HEK293 (cell line): Measurements from ENCODE around the gene SAMD11.
A peak's percentile ranks its signal among the peaks of the same experiment; 100 is the strongest.

Experiments
- ATF2 ChIP-seq: fragments of 450-650 bp; formaldehyde crosslinking; IDR thresholded peaks from 2 replicates; pipeline ENCODE4 v1.5.1; 2016; ENCODE audit warnings: missing biosample characterization, missing genetic modification characterization, low read depth
- GLIS1 ChIP-seq: fragments of 450-650 bp; formaldehyde crosslinking; IDR thresholded peaks from 2 replicates; pipeline ENCODE4 v1.5.1; 2016; ENCODE audit warnings: missing biosample characterization, missing genetic modification characterization
- GLIS2 ChIP-seq: fragments of 450-650 bp; formaldehyde crosslinking; IDR thresholded peaks from 2 replicates; pipeline ENCODE4 v1.5.1; 2016; ENCODE audit warnings: missing biosample characterization, missing genetic modification characterization
- KLF7 ChIP-seq: fragments of 450-650 bp; formaldehyde crosslinking; IDR thresholded peaks from 2 replicates; pipeline ENCODE4 v1.5.1; 2016; ENCODE audit warnings: missing biosample characterization, missing genetic modification characterization, borderline replicate concordance
- KLF8 ChIP-seq: fragments of 450-650 bp; formaldehyde crosslinking; IDR thresholded peaks from 2 replicates; pipeline ENCODE4 v1.5.1; 2016; ENCODE audit warnings: missing biosample characterization, missing genetic modification characterization
- PBX3 ChIP-seq: sonication (generic); formaldehyde crosslinking; IDR thresholded peaks from 2 replicates; pipeline ENCODE4 v1.8.1; 2022; ENCODE audit warnings: mild to moderate bottlenecking, moderate library complexity, missing genetic modification reagents
- PRDM1 ChIP-seq: fragments of 450-650 bp; formaldehyde crosslinking; IDR thresholded peaks from 2 replicates; pipeline ENCODE4; 2016; ENCODE audit warnings: missing biosample characterization, missing genetic modification characterization
- REST ChIP-seq: fragments of 450-650 bp; formaldehyde crosslinking; IDR thresholded peaks from 2 replicates; pipeline ENCODE4 v1.5.1; 2016; ENCODE audit warnings: missing biosample characterization, missing genetic modification characterization
- SP3 ChIP-seq: fragments of 450-650 bp; formaldehyde crosslinking; IDR thresholded peaks from 2 replicates; pipeline ENCODE4 v1.5.1; 2016; ENCODE audit warnings: missing biosample characterization, missing genetic modification characterization
- TRIM28 ChIP-seq: IDR thresholded peaks from 2 replicates; pipeline ENCODE4 v1.6.1; 2011; ENCODE audit warnings: low read length, control low read depth, borderline replicate concordance
- ZBTB17 ChIP-seq: fragments of 450-650 bp; formaldehyde crosslinking; IDR thresholded peaks from 2 replicates; pipeline ENCODE4 v1.5.1; 2016; ENCODE audit warnings: missing biosample characterization, missing genetic modification characterization
- ZNF114 ChIP-seq: fragments of 450-650 bp; formaldehyde crosslinking; IDR thresholded peaks from 2 replicates; pipeline ENCODE4 v1.5.0; 2017; ENCODE audit warnings: missing biosample characterization, missing genetic modification characterization
- ZNF19 ChIP-seq: fragments of 450-650 bp; formaldehyde crosslinking; IDR thresholded peaks from 2 replicates; pipeline ENCODE4; 2016; ENCODE audit warnings: missing biosample characterization, missing genetic modification characterization, low read depth
- ZNF248 ChIP-seq: fragments of 450-650 bp; formaldehyde crosslinking; IDR thresholded peaks from 2 replicates; pipeline ENCODE4 v1.5.1; 2017; ENCODE audit warnings: missing biosample characterization, missing genetic modification characterization
- ZNF362 ChIP-seq: fragments of 450-650 bp; formaldehyde crosslinking; IDR thresholded peaks from 2 replicates; pipeline ENCODE4 v1.5.1; 2016; ENCODE audit warnings: missing biosample characterization, missing genetic modification characterization
- ZNF48 ChIP-seq: fragments of 450-650 bp; formaldehyde crosslinking; IDR thresholded peaks from 2 replicates; pipeline ENCODE4 v1.5.1; 2016; ENCODE audit warnings: missing biosample characterization, missing genetic modification characterization
- ZNF521 ChIP-seq: fragments of 450-650 bp; formaldehyde crosslinking; IDR thresholded peaks from 2 replicates; pipeline ENCODE4 v1.5.1; 2017; ENCODE audit warnings: missing biosample characterization, mild to moderate bottlenecking, missing genetic modification characterization
- ZNF561 ChIP-seq: fragments of 450-650 bp; IDR thresholded peaks from 2 replicates; pipeline ENCODE4 v1.5.1; 2018; ENCODE audit warnings: missing biosample characterization, missing genetic modification characterization, borderline replicate concordance
- ZNF571 ChIP-seq: fragments of 450-650 bp; formaldehyde crosslinking; IDR thresholded peaks from 2 replicates; pipeline ENCODE4 v1.5.0; 2017; ENCODE audit warnings: missing biosample characterization, missing genetic modification characterization
- ZNF580 ChIP-seq: fragments of 450-650 bp; formaldehyde crosslinking; IDR thresholded peaks from 2 replicates; pipeline ENCODE4 v1.5.1; 2016; ENCODE audit warnings: missing biosample characterization, missing genetic modification characterization
- ZNF624 ChIP-seq: fragments of 450-650 bp; formaldehyde crosslinking; IDR thresholded peaks from 2 replicates; pipeline ENCODE4 v1.5.1; 2017; ENCODE audit warnings: missing biosample characterization, missing genetic modification characterization
- ZNF692 ChIP-seq: fragments of 450-650 bp; formaldehyde crosslinking; IDR thresholded peaks from 2 replicates; pipeline ENCODE4 v1.5.1; 2016; ENCODE audit warnings: missing biosample characterization, missing genetic modification characterization
- ZNF76 ChIP-seq: fragments of 450-650 bp; formaldehyde crosslinking; IDR thresholded peaks from 2 replicates; pipeline ENCODE4; 2016; ENCODE audit warnings: low read depth, missing biosample characterization, missing genetic modification characterization, borderline replicate concordance
- ZNF791 ChIP-seq: fragments of 450-650 bp; formaldehyde crosslinking; IDR thresholded peaks from 2 replicates; pipeline ENCODE4 v1.5.1; 2016; ENCODE audit warnings: missing biosample characterization, missing genetic modification characterization
- TF ChIP-seq, protein P1 (sequence below): fragments of 450-650 bp; IDR thresholded peaks from 2 replicates; pipeline ENCODE4 v1.5.1; 2018; ENCODE audit warnings: missing biosample characterization, mild to moderate bottlenecking, missing genetic modification characterization
- TF ChIP-seq, protein P2 (sequence below): fragments of 450-650 bp; formaldehyde crosslinking; IDR thresholded peaks from 2 replicates; pipeline ENCODE4 v1.5.0; 2017; ENCODE audit warnings: missing biosample characterization, missing genetic modification characterization, borderline replicate concordance

Gene SAMD11

DNA sequence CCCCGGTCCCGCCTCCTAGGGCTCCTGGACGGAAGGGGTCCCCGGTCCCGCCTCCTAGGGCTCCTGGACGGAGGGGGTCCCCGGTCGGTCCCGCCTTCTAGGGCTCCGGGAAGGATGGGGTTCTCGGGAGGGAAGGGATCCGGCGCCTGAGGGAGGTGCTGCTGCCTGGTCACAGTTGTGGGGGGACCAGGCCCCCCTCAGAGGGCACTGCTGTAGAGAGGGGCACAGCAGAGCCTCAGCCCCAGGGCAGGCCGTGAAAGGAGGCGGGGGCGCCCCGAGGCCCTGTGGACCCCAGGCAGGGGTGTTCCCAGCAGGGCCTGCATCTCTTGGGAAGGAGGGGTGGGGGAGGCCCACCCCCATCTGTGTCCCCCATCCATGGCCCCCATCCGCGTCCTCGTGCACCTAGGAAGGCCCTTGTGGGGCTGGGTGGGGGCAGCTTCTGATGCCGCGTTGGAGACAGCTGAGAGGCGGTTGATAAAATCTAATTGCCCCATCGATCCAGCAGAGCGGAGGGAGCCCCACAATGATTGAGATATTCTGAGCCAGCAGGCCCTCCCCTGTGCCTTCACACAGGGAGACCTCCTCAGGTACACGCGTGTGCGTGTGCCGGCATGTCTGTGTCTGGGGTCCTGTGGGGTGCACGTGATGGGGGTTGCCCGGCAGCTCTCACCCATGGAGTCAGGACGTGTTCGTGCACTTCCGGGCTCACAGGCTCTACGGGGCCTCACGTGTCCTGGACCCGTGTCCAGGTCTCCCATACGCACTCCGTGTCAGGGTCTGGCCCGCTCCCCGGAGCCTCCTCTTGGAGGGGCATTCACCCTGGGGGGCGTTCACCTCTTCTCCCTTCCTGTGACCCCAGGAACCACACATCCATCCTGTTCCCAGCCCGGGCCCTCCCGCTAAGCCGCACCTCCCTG is 12.9 kb downstream of the SAMD11 start (continued):
- TF ChIP-seq ZNF580 (tag by site-specific recombination) (no peak), ZNF48 (tag by site-specific recombination) (no peak), PBX3 (CRISPR knock-in tag) (no peak), TRIM28 (no peak), REST (tag by site-specific recombination) (no peak), ZBTB17 (tag by site-specific recombination) (no peak), SP3 (no peak), ZNF624 (tag by site-specific recombination) (no peak), GLIS1 (peak; percentile 80), ATF2 (no peak), ZNF362 (tag by site-specific recombination) (no peak), ZNF248 (tag by site-specific recombination) (no peak), ZNF114 (tag by site-specific recombination) (no peak), ZNF791 (no peak), ZNF19 (tag by site-specific recombination) (no peak), ZNF76 (tag by site-specific recombination) (no peak), ZNF571 (tag by site-specific recombination) (no peak), PRDM1 (tag by site-specific recombination) (no peak), KLF8 (no peak; the same call in 1 of the 2 replicates), ZNF692 (tag by site-specific recombination) (no peak), ZNF561 (0 out of 2 replicates have a peak, but pooled peaks have one; percentile 20), ZNF521 (tag by site-specific recombination) (no peak), GLIS2 (tag by site-specific recombination) (peak; percentile 51; the same call in 1 of the 2 replicates), KLF7 (tag by site-specific recombination) (no peak)
- TF ChIP-seq, protein P1, sequence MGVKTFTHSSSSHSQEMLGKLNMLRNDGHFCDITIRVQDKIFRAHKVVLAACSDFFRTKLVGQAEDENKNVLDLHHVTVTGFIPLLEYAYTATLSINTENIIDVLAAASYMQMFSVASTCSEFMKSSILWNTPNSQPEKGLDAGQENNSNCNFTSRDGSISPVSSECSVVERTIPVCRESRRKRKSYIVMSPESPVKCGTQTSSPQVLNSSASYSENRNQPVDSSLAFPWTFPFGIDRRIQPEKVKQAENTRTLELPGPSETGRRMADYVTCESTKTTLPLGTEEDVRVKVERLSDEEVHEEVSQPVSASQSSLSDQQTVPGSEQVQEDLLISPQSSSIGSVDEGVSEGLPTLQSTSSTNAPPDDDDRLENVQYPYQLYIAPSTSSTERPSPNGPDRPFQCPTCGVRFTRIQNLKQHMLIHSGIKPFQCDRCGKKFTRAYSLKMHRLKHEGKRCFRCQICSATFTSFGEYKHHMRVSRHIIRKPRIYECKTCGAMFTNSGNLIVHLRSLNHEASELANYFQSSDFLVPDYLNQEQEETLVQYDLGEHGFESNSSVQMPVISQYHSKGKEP, result no peak
- TF ChIP-seq, protein P2, sequence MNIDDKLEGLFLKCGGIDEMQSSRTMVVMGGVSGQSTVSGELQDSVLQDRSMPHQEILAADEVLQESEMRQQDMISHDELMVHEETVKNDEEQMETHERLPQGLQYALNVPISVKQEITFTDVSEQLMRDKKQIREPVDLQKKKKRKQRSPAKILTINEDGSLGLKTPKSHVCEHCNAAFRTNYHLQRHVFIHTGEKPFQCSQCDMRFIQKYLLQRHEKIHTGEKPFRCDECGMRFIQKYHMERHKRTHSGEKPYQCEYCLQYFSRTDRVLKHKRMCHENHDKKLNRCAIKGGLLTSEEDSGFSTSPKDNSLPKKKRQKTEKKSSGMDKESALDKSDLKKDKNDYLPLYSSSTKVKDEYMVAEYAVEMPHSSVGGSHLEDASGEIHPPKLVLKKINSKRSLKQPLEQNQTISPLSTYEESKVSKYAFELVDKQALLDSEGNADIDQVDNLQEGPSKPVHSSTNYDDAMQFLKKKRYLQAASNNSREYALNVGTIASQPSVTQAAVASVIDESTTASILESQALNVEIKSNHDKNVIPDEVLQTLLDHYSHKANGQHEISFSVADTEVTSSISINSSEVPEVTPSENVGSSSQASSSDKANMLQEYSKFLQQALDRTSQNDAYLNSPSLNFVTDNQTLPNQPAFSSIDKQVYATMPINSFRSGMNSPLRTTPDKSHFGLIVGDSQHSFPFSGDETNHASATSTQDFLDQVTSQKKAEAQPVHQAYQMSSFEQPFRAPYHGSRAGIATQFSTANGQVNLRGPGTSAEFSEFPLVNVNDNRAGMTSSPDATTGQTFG (tag by site-specific recombination), result no peak
